ACC112 (cell line): ENCODE measurements around the gene ATP5F1E.

ENCODE experiments used
- H2AFZ ChIP-seq: fragments of 200-600 bp; sonication (generic); one replicate; pipeline ENCODE4 v1.6.0; 2017; ENCODE audit warnings: antibody characterized with exemption, low read length; ENCODE audit not compliant: unreplicated experiment
- H3K27ac ChIP-seq: fragments of 200-600 bp; sonication (generic); 2 replicates; pipeline ENCODE4 v1.5.1; 2014; ENCODE audit warnings: low read depth, mild to moderate bottlenecking, antibody characterized with exemption, low read length, moderate library complexity
- H3K27me3 ChIP-seq: fragments of 200-600 bp; sonication (generic); 2 replicates; pipeline ENCODE4 v1.6.1; 2014; ENCODE audit warnings: mild to moderate bottlenecking, antibody characterized with exemption, low read length, moderate library complexity, mixed read lengths; ENCODE audit not compliant: insufficient read depth
- H3K36me3 ChIP-seq: fragments of 200-600 bp; sonication (generic); 2 replicates; pipeline ENCODE4 v1.6.1; 2016; ENCODE audit warnings: mild to moderate bottlenecking, antibody characterized with exemption, low read length, moderate library complexity, mixed read lengths; ENCODE audit not compliant: insufficient read depth
- H3K4me1 ChIP-seq: fragments of 200-600 bp; sonication (generic); one replicate; pipeline ENCODE4 v1.6.1; 2016; ENCODE audit warnings: low read length, mixed read lengths; ENCODE audit not compliant: insufficient read depth, unreplicated experiment, control insufficient read depth
- H3K4me3 ChIP-seq: fragments of 200-600 bp; sonication (generic); 2 replicates; pipeline ENCODE4 v1.5.1; 2014; ENCODE audit warnings: mild to moderate bottlenecking, low read depth, low read length
- H3K79me2 ChIP-seq: fragments of 200-600 bp; sonication (generic); one replicate; pipeline ENCODE4 v1.6.0; 2016; ENCODE audit warnings: low read length; ENCODE audit not compliant: control insufficient read depth, unreplicated experiment, insufficient read depth

The ATP5F1E gene

DNA sequence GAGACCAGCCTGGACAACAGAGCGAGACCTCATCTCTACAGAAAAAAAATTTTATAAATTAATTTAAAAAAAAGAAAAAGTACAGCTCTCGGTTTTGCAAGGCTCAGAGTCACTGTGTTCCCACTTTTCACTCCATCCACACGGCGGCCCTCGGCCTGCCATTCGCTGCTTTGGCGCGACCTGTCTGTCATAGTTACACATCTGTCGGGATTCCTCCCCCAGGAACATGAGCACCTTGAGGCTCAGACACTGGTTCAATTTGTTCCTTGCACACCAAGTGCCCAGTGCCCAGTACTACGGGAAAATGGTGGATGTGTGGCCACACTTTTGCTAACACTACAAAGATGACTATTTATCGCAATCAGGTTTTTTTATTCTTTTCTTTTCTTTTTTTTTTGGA is 33.5 kb downstream of the ATP5F1E start:
- H3K27me3 ChIP-seq, result no peaks in the 10 kb centered on the region
- no peaks in the 10 kb centered on the region for H3K4me1 ChIP-seq
- H3K4me3 ChIP-seq, result no peak overlapping the region
- no peak overlapping the region for H2AFZ ChIP-seq
- no peak overlapping the region for H3K27ac ChIP-seq
- H3K79me2 ChIP-seq, result peaks cover 3% of the 10 kb centered on the region
- peaks cover 10% of the 10 kb centered on the region for H3K36me3 ChIP-seq

DNA sequence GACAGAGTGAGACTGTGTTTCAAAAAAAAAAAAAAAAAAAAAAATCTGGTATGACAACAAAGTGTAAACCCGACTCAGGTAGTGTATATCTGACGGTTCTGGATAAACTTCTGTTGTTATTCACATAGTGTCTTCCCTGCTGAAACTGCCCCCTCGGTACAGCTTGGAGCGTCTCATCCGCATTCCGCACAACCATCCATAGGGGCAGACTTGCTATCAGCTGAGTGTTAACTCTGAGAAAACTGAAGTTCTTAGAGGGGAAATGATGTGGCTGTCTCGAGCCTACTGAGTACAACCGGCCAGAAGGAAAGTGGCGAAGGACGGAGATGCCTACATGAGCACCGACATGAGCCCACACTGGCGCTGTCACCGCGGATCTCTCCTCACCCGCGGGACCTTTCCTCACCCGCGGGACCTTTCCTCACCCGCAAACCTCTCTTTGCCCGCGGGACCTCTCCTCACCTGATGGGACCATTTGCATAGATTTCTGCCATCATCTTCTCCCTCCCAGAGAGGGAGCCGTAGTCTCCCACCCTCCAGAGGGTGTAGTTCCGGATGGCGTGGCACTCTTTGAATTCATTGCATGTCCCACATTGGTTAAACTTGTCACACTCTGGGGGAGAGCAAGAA is 34.9 kb downstream of the ATP5F1E start:
- Histone ChIP-seq H2AFZ (no peak overlapping the region), H3K27me3 (no peaks in the 10 kb centered on the region), H3K4me3 (no peak overlapping the region), H3K36me3 (peaks cover 17% of the 10 kb centered on the region), H3K79me2 (no peaks in the 10 kb centered on the region), H3K4me1 (no peaks in the 10 kb centered on the region), H3K27ac (no peak overlapping the region)

DNA sequence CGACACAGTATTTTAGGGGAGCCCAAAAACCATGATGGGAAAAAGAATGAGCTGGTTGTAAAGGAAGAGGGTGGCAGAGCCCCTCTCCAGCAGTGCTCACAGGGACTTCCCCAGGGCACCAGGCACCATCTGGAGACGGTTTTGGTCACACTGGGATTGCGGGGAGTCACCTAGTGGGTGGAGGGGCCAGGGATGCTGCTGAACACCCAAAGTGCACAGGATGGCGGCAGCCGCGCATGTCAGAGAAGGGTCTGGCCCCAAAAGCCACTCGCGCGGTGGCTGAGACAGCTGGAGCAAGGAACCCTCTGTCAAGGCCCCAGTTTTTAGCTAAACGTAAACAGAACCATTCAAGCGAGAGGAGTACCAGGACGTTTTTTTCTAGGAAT is 35.9 kb downstream of the ATP5F1E start:
- no peak overlapping the region for H3K27ac ChIP-seq
- H3K4me1 ChIP-seq, result no peaks in the 10 kb centered on the region
- H3K79me2 ChIP-seq, result no peaks in the 10 kb centered on the region
- H3K36me3 ChIP-seq, result peaks cover 20% of the 10 kb centered on the region
- no peaks in the 10 kb centered on the region for H3K27me3 ChIP-seq
- no peak overlapping the region for H2AFZ ChIP-seq
- H3K4me3 ChIP-seq, result no peak overlapping the region

DNA sequence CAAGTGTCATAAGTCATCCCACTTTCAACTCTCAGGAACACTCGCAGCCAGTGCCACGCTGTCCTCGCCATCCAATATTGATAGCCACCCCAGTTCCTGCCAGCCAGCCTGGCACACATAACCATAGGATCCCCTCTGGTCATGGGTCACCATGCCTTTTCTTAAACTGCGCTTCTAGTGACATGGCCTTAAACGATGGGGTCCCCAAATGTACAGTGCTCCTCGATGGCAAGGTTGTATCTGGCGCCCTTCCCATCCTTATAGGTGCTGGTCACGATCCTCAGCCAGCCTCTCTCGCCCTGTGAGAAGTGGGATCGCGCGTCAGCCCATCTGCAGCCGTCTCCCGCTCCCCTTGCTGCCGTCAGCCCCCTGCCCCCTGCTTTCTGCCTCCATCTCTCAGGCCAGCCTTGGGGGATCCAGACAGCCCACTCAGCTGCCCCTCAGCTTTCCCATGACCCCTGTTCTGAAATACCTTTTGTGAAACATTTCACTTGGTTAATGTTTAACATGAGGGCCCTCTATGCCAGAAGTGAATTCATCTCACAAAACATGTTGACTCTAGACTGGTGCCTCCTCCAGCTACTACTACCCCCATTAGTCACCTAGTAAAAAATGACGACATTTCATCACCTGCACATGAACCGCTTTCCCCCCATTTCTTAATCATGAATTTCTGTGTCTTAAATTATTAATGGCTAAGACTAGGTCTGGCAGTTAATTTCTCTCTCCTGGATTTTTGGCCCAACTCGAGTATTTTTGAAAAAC is 36.5 kb downstream of the ATP5F1E start:
- Histone ChIP-seq H2AFZ (no peak overlapping the region), H3K79me2 (no peaks in the 10 kb centered on the region), H3K27ac (no peak overlapping the region), H3K4me3 (no peak overlapping the region), H3K27me3 (no peaks in the 10 kb centered on the region), H3K4me1 (no peaks in the 10 kb centered on the region), H3K36me3 (peaks cover 20% of the 10 kb centered on the region)

DNA sequence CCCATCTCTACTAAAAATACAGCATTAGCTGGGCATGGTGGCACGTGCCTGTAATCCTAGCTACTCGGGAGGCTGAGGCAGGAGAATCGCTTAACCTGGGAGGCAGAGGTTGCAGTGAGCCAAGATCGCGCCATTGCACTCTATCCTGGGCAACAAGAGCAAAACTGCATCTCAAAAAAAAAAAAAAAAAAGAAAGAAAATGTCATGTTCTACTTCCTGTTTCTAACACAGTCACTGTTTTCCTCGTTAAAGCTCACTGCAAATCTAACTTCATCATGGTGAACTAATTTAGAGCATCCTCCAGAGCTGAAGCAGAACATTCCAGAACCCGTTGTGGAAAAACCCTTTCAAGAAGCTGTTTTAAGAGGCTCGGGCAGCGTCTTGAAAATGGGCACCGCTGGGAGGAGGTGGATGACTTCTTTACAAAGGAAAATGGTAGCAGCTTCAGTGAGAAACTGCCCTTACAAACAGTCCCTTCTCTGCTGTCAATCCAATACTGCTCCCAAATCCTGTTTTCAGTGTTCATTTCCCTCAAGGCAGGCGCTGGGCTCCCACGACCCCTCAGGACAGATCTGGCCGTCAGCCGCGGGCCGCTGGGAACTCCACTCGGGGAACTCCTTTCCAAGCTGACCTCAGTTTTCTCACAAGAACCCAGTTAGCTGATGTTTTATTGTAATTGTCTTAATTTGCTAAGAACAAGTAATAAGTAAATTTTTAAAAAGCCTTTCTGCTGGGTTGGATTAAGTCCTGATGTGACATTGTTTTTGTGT is 37.6 kb downstream of the ATP5F1E start:
- peaks cover 21% of the 10 kb centered on the region for H3K36me3 ChIP-seq
- no peaks in the 10 kb centered on the region for H3K79me2 ChIP-seq
- H3K4me1 ChIP-seq, result no peaks in the 10 kb centered on the region
- no peaks in the 10 kb centered on the region for H3K27me3 ChIP-seq
- no peak overlapping the region for H2AFZ ChIP-seq
- H3K27ac ChIP-seq, result no peak overlapping the region
- H3K4me3 ChIP-seq, result no peak overlapping the region

DNA sequence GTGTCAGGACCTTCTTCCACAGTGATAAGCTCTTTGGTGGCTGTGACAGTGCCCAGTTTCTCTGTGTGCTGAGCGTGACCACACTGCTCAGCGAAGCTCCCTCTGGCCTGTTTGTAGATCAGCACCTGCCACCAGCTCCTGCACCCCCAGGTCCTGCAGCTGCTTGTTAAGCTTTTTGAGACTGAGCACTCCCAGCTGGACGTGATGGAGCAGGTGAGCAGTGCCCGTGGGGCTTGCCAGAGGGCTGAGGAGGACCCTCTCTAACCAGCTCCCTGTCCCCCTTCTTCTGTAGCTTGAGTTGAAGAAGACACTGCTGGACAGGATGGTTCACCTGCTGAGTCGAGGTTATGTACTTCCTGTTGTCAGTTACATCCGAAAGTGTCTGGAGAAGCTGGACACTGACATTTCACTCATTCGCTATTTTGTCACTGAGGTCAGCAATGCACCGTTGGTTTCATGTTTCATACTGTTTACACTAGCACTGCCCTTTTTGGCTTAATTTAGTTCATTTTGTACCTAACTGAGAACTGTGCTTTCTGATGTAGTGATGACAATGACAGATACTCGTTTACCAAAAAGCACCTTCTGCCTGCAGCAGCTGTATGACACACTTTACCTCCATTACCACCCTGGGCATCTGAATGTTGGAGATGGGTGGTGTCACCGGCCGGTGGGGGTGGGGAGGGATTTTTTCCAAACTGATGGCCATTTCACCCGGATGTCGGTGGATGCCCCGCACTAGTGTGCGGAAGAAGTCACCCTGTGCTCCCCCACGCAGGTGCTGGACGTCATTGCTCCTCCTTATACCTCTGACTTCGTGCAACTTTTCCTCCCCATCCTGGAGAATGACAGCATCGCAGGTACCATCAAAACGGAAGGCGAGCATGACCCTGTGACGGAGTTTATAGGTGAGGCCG is 38.5 kb downstream of the ATP5F1E start:
- Histone ChIP-seq H3K27me3 (no peaks in the 10 kb centered on the region), H3K79me2 (no peaks in the 10 kb centered on the region), H3K27ac (no peak overlapping the region), H2AFZ (no peak overlapping the region), H3K4me1 (no peaks in the 10 kb centered on the region), H3K36me3 (peaks cover 31% of the 10 kb centered on the region), H3K4me3 (no peak overlapping the region)

DNA sequence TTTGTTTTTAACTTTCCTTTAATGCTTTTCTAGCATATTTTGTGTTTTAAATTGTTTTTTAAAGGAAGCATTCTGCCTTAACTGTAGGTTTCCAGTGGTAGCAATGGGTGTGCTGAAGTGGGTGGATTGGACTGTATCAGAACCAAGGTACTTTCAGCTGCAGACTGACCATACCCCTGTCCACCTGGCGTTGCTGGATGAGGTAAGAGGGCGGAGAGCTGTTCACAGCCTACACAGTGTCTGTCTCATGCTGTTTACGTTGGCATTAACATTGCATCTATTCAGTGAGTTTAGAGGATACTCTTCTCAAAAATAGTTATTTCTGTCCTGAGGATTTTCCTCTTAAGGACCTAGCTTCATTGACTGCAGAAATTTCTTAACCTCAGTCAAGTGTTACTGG is 39.2 kb downstream of the ATP5F1E start:
- no peak overlapping the region for H2AFZ ChIP-seq
- H3K4me1 ChIP-seq, result no peaks in the 10 kb centered on the region
- no peak overlapping the region for H3K4me3 ChIP-seq
- no peak overlapping the region for H3K27ac ChIP-seq
- no peaks in the 10 kb centered on the region for H3K79me2 ChIP-seq
- H3K36me3 ChIP-seq, result peaks cover 33% of the 10 kb centered on the region
- H3K27me3 ChIP-seq, result no peaks in the 10 kb centered on the region

DNA sequence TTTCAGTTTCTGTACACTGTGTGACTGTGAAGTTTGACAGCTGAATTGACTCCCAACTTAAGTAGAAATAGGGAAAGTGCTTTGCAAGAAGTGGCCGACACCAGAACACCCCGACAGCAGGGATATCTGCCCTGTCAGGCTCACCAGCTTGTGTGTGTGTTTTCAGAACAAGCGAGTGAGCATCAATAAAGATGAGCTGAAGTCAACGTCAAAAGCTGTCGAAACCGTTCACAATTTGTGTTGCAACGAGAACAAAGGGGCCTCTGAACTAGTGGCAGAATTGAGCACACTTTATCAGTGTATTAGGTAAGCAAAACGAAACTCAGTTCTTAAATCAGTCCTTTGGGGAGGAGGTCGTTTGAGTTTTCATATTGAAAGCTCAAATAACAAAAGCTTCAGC is 40.4 kb downstream of the ATP5F1E start:
- Histone ChIP-seq H3K79me2 (no peaks in the 10 kb centered on the region), H3K27ac (no peak overlapping the region), H3K27me3 (no peaks in the 10 kb centered on the region), H3K36me3 (peaks cover 32% of the 10 kb centered on the region), H2AFZ (no peak overlapping the region), H3K4me3 (no peak overlapping the region), H3K4me1 (no peaks in the 10 kb centered on the region)

DNA sequence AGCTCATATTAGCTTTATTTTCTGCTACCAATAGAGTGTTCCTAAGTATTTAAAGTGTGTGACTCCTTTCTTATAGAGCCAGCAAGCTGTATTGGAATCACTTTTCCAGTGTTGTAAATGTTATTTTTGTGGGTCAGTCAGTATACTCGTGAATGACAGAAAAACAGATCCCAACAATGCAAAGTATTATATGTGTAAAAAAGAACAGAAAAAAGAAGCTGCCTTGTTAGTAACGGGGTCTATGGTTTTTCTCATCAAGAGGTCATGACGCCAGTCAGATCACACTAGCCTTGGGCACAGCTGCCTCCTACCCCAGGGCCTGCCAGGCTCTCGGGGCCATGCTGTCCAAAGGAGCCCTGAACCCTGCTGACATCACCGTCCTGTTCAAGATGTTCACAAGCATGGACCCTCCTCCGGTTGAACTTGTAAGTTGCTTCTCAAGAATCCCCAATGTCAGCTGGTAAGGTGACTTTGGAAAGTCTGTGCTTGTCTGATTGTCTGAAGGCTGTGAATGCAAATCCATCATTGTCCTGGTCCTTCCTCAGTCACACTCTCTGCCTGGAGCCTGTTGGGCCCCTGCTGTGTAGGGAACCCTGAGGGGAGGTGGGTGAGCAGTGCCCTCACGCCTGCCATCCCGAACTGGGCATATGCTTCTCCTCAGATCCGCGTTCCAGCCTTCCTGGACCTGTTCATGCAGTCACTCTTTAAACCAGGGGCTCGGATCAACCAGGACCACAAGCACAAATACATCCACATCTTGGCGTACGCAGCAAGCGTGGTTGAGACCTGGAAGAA is 41.3 kb downstream of the ATP5F1E start:
- Histone ChIP-seq H2AFZ (no peak overlapping the region), H3K36me3 (peaks cover 32% of the 10 kb centered on the region), H3K4me1 (no peaks in the 10 kb centered on the region), H3K4me3 (no peak overlapping the region), H3K79me2 (peaks cover 4% of the 10 kb centered on the region), H3K27ac (no peak overlapping the region), H3K27me3 (no peaks in the 10 kb centered on the region)
